Spleen (tissue), 7 donors: Measurements from ENCODE around the gene TSHB.

Source experiments
- CTCF ChIP-seq, 11 experiments: fragments of 200-600 bp in 7 of 11; fragments of 450-650 bp in 4 of 11; sonication (generic) in 4 of 11; IDR thresholded peaks in 8 of 11; conservative IDR thresholded peaks in 3 of 11; 1 replicate in 7 of 11; 2 replicates in 4 of 11; pipeline versions ENCODE4 v1.4.0 to v1.8.0; 2016 to 2021; ENCODE audit warnings: antibody characterized with exemption in 11 of 11, inconsistent platforms in 4 of 11, mild to moderate bottlenecking in 1 of 11
- POLR2A ChIP-seq, 3 donors: fragments of 450-650 bp; IDR thresholded peaks; one replicate each; pipeline ENCODE4 v1.5.1; 2017; ENCODE audit warnings: antibody characterized with exemption in 3 of 3, mild to moderate bottlenecking in 1 of 3
- POLR2AphosphoS5 ChIP-seq, 3 donors: sonication (generic); formaldehyde crosslinking; IDR thresholded peaks; one replicate each; pipeline ENCODE4 v1.5.1; 2017; ENCODE audit warnings: antibody characterized with exemption in 3 of 3
- donor health status: DM: no; HTN: no; CAD: no; lungs with moderate emphysema.
- donor health status: DM: no; HTN: no; CAD: no.
- donor health status: DM: no; HTN: no; CAD: no.

DNA sequence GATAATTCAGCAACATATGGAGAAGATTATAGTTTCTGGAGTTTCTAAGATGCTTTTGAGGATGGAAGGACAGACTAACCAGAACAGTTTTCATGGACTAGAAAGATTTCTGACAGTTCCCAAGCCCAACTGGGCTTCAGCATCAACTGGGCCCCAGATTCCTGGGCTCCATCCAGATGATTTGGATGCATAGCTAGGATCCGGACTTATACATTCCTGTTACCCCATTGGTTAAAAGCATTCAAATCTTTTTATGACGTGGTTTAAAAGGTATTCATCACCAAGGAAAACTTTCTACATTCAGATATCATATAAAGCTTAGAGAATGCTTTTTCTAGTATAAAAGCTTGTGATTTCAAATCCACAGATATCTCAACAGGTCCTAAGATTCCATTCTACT lies 29.7 kb downstream of the TSHB start:
- TF ChIP-seq CTCF (IDR thresholded peaks at IDR 0.05 in 8 of 11, conservative IDR thresholded peaks at IDR 0.05 in 3 of 11) = no peak
- TF ChIP-seq POLR2A (IDR thresholded peaks at IDR 0.05) = no peak
- no peak for TF ChIP-seq POLR2AphosphoS5 (IDR thresholded peaks at IDR 0.05)
